ENCODE results near the gene IER3. TPM values are rescaled to one million over a fixed set of nuclear protein-coding genes. Genes with fewer than 3 reads are reported as not detected.

Gene IER3
- total and polyA plus RNA-seq, 8 donors = 16.5 to 187 (median 113) TPM

DNA sequence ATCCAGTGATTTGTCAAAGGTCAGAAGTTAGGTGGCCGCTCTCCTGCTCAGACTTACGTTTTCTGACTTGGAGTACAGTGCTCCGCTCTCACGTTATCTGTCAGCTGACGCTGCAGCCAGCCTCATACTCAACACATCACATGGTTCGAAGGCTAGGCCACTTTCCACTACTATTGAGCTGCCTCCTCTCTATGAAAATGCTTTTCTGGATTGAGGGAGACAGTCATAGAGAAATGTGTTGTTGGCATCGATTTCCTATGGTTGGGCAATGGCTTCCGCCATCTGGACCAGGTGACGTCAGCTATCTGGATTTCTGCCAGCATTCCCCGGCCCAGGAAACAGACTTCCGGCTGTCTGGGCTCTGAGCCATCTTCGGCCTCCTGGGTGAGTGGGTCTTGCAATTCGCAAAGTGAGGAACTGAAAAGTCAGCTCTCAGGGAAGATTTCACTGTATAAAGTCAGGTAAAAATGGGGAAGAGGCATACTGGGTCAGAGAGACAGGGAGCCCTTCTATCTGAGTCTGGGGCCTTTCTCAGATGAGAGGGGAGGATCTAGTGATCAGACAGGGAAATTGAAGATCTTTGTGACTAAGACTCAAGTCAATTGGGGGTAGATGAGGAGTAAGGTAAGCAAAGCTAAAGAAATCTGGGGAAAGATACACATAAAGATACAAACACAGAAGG lies 37.5 kb upstream of the IER3 start:
- H3K9me3 ChIP-seq = no peaks in the 10 kb centered on the region
- no peaks in the 10 kb centered on the region for H3K36me3 ChIP-seq
- peak; percentile 76 to 94 (median 90) for TF ChIP-seq POLR2AphosphoS5 (IDR thresholded peaks at IDR 0.05)
- TF ChIP-seq, protein P1, sequence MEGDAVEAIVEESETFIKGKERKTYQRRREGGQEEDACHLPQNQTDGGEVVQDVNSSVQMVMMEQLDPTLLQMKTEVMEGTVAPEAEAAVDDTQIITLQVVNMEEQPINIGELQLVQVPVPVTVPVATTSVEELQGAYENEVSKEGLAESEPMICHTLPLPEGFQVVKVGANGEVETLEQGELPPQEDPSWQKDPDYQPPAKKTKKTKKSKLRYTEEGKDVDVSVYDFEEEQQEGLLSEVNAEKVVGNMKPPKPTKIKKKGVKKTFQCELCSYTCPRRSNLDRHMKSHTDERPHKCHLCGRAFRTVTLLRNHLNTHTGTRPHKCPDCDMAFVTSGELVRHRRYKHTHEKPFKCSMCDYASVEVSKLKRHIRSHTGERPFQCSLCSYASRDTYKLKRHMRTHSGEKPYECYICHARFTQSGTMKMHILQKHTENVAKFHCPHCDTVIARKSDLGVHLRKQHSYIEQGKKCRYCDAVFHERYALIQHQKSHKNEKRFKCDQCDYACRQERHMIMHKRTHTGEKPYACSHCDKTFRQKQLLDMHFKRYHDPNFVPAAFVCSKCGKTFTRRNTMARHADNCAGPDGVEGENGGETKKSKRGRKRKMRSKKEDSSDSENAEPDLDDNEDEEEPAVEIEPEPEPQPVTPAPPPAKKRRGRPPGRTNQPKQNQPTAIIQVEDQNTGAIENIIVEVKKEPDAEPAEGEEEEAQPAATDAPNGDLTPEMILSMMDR (IDR thresholded peaks at IDR 0.05) = no peak
- TF ChIP-seq EP300 (IDR thresholded peaks at IDR 0.05) = peak; percentile 81
- peak; percentile 97 for DNase-seq
- H3K27ac ChIP-seq = peak overlapping the region; percentile 79 to 96 (median 87)
- H3K4me3 ChIP-seq = no peak overlapping the region
- intact Hi-C loops (cut with DNase I; ENCODE audit: low total_unique reads) = no loop called here
- H3K4me1 ChIP-seq = peaks cover 45 to 66% (median 54%) of the 10 kb centered on the region in 4 donors
- 9 to 17% (median 12%) methylated on average over 13 of the region's 13 CpGs for WGBS, 5 donors
- H3K27me3 ChIP-seq = no peaks in the 10 kb centered on the region

GRCh38 chr6:30781395-30781742 lies 37.0 kb upstream of the IER3 start:
- Histone ChIP-seq H3K27me3 (no peaks in the 10 kb centered on the region), H3K36me3 (no peaks in the 10 kb centered on the region), H3K27ac (peak overlapping the region; percentile 79 to 96 (median 87)), H3K4me1 (peaks cover 45 to 67% (median 57%) of the 10 kb centered on the region in 4 donors), H3K4me3 (no peak overlapping the region), H3K9me3 (no peaks in the 10 kb centered on the region)
- intact Hi-C loops (cut with DNase I; ENCODE audit: low total_unique reads) = no loop called here
- DNase-seq = no peak
- TF ChIP-seq, protein P1 (IDR thresholded peaks at IDR 0.05) = no peak
- TF ChIP-seq POLR2A (IDR thresholded peaks at IDR 0.05) = no peak
- no peak for TF ChIP-seq EP300 (IDR thresholded peaks at IDR 0.05)
- TF ChIP-seq POLR2AphosphoS5 (IDR thresholded peaks at IDR 0.05) = no peak
- WGBS, 5 donors = 60 to 95% (median 84%) methylated on average over 4 of the region's 4 CpGs

GRCh38 chr6:30780642-30780920 lies 36.2 kb upstream of the IER3 start:
- peaks cover 45 to 69% (median 57%) of the 10 kb centered on the region in 4 donors for H3K4me1 ChIP-seq

GRCh38 chr6:30779850-30780641 lies 35.7 kb upstream of the IER3 start:
- no peaks in the 10 kb centered on the region for H3K9me3 ChIP-seq
- H3K36me3 ChIP-seq = no peaks in the 10 kb centered on the region
- peak overlapping the region; percentile 63 to 89 (median 85) for H3K27ac ChIP-seq
- no peak for DNase-seq
- H3K4me3 ChIP-seq = no peak overlapping the region
- no peaks in the 10 kb centered on the region for H3K27me3 ChIP-seq
- intact Hi-C loops (cut with DNase I; ENCODE audit: low total_unique reads) = no loop called here
- TF ChIP-seq, protein P1 (IDR thresholded peaks at IDR 0.05) = no peak
- TF ChIP-seq POLR2AphosphoS5 (IDR thresholded peaks at IDR 0.05) (no peak), EP300 (IDR thresholded peaks at IDR 0.05) (no peak), POLR2A (IDR thresholded peaks at IDR 0.05) (no peak)
- 79 to 87% (median 81%) methylated on average over 10 of the region's 10 CpGs for WGBS, 5 donors
- peaks cover 45 to 69% (median 57%) of the 10 kb centered on the region in 4 donors for H3K4me1 ChIP-seq

More at GRCh38 chr6:30780642-30780920, 36.2 kb upstream of the IER3 start:
- no peaks in the 10 kb centered on the region for H3K36me3 ChIP-seq
- intact Hi-C loops (cut with DNase I; ENCODE audit: low total_unique reads) = no loop called here
- WGBS, 5 donors = 80 to 96% (median 90%) methylated on average over 1 of the region's 1 CpG
- H3K27me3 ChIP-seq = no peaks in the 10 kb centered on the region
- peak overlapping the region in 4 of 5 donors; percentile 79 to 89 (median 86) for H3K27ac ChIP-seq
- no peak for DNase-seq
- TF ChIP-seq POLR2A (IDR thresholded peaks at IDR 0.05) = no peak
- TF ChIP-seq EP300 (IDR thresholded peaks at IDR 0.05) = no peak
- no peak for TF ChIP-seq POLR2AphosphoS5 (IDR thresholded peaks at IDR 0.05)
- TF ChIP-seq, protein P1 (IDR thresholded peaks at IDR 0.05) = no peak
- H3K9me3 ChIP-seq = no peaks in the 10 kb centered on the region
- no peak overlapping the region for H3K4me3 ChIP-seq

Data from stomach (tissue), 9 donors.